H1 (cell line): ENCODE data around the gene MKLN1. TPM values are rescaled to one million over a fixed set of nuclear protein-coding genes. Genes with fewer than 3 reads are reported as not detected.

ENCODE experiments used
- BACH1 ChIP-seq: IDR thresholded peaks from 2 replicates; pipeline ENCODE4 v1.6.1; 2012; ENCODE audit warnings: low read length, improper control_type of control experiment
- KDM1A ChIP-seq: fragments of 200-600, 300-600 bp; sonication (generic); IDR thresholded peaks from 2 replicates; pipeline ENCODE4 v1.7.1; 2016; ENCODE audit warnings: mild to moderate bottlenecking, low read length, borderline replicate concordance
- MAFK ChIP-seq: IDR thresholded peaks from 2 replicates; pipeline ENCODE4 v1.6.1; 2012; ENCODE audit warnings: low read depth, mild to moderate bottlenecking, improper control_type of control experiment, low read length
- SP1 ChIP-seq: IDR thresholded peaks from 2 replicates; pipeline ENCODE4 v1.6.1; 2011; ENCODE audit warnings: low read depth, low read length
- TAF1 ChIP-seq: IDR thresholded peaks from 2 replicates; pipeline ENCODE4 v1.6.1; 2011; ENCODE audit warnings: mild to moderate bottlenecking, low read depth, low read length
- TEAD4 ChIP-seq: IDR thresholded peaks from 2 replicates; pipeline ENCODE4 v1.6.1; 2012; ENCODE audit warnings: low read depth, low read length, inconsistent platforms, mixed read lengths
- polyA plus RNA-seq, 7 experiments: library from polyadenylated mRNA; depleted of rRNA in 3 of 7; stranded (reverse) in 5 of 7; unstranded in 2 of 7; fragments of >200 nt in 5 of 7; fragments of 200-250 nt in 2 of 7; gene quantifications; 1 replicate in 5 of 7; 2 replicates in 1 of 7; 4 replicates in 1 of 7; pipeline versions ENCODE4 v1.2.1 to v1.2.3, GENCODE V29; 2011 to 2013; ENCODE audit warnings: missing spikeins in 2 of 7, mixed read lengths in 2 of 7
- total RNA-seq: library from RNA; stranded (reverse); fragmentation: NEBNext Ultra II Directional; extraction: Animal tissue kit (Norgen Biotek cat#: 25700); gene quantifications from 2 replicates; pipeline ENCODE4 v1.2.1, GENCODE V29; 2021
- TF ChIP-seq, protein P1 (sequence below), 3 experiments: IDR thresholded peaks; 1 replicate in 2 of 3; 2 replicates in 1 of 3; pipeline versions ENCODE4 v1.5.1 to v1.6.1; 2011; ENCODE audit warnings: low read length in 3 of 3, mild to moderate bottlenecking in 3 of 3, inconsistent platforms in 2 of 3, low read depth in 1 of 3, moderate library complexity in 1 of 3; ENCODE audit not compliant: insufficient read depth in 1 of 3; ENCODE audit errors: control extremely low read depth in 1 of 3

The MKLN1 gene
- total and polyA plus RNA-seq, 2 of the 8 experiments (the other 6 are each of a cell fraction or from before 2014, with no cell fraction given) = 22.3 to 50.9 TPM

DNA sequence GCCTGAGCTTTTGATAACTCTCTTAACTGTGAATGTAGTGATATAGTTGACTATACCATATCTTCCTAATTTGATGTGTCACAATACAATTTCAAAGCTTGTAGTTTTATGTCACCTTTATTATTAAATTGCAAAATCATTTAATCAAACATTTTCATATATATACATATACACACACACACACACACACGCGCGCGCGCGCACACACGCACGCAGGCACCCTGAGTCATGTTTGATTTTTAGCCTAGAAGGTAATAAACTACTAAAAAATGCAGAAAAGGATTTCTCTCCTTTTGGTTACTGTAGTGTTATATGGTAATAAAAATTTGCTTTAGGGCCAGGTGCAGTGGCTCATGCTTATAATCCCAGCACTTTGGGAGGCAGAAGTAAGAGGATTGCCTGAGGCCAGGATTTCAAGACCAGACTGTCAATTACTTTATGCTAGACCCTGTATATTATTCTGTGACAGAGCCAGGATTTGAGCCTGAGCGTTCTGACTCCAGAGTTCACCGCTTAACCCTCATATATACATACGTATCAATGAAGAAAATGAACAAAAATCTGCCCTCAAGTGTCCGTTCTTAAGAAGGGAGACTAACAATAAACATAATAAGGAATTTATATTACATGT, 139.2 kb downstream of the MKLN1 start (continued):
- TF ChIP-seq, protein P1, sequence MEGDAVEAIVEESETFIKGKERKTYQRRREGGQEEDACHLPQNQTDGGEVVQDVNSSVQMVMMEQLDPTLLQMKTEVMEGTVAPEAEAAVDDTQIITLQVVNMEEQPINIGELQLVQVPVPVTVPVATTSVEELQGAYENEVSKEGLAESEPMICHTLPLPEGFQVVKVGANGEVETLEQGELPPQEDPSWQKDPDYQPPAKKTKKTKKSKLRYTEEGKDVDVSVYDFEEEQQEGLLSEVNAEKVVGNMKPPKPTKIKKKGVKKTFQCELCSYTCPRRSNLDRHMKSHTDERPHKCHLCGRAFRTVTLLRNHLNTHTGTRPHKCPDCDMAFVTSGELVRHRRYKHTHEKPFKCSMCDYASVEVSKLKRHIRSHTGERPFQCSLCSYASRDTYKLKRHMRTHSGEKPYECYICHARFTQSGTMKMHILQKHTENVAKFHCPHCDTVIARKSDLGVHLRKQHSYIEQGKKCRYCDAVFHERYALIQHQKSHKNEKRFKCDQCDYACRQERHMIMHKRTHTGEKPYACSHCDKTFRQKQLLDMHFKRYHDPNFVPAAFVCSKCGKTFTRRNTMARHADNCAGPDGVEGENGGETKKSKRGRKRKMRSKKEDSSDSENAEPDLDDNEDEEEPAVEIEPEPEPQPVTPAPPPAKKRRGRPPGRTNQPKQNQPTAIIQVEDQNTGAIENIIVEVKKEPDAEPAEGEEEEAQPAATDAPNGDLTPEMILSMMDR (IDR thresholded peaks at IDR 0.05; ENCODE audit: control extremely low read depth in 1 of 3, insufficient read depth in 1 of 3, low read depth in 1 of 3, low read length in 3 of 3) = no peak
- TF ChIP-seq SP1 (no peak), TAF1 (no peak), MAFK (no peak), TEAD4 (no peak), KDM1A (no peak), BACH1 (no peak)
